Measurements from ENCODE around the gene RRAS.

GRCh38 chr19:49683814-49684250 is 43.9 kb upstream of the RRAS start:
- TF ChIP-seq CTCF (IDR thresholded peaks at IDR 0.05) (no peak), POLR2A (IDR thresholded peaks at IDR 0.05) (no peak), EP300 (IDR thresholded peaks at IDR 0.05) (no peak)

Measured in ovary (tissue), 3 donors.